Stomach (tissue), 4 donors: ENCODE results near the gene EPHA10.

ENCODE experiments used
- EP300 ChIP-seq: sonication (generic); formaldehyde crosslinking; IDR thresholded peaks from one replicate; pipeline ENCODE4 v1.6.1; 2017; ENCODE audit warnings: antibody characterized with exemption
- POLR2A ChIP-seq, 4 donors: fragments of 450-650 bp; IDR thresholded peaks; one replicate each; pipeline ENCODE4 v1.6.1; 2016; ENCODE audit warnings: antibody characterized with exemption in 4 of 4, control low read depth in 2 of 4, mild to moderate bottlenecking in 1 of 4, moderate library complexity in 1 of 4
- TF ChIP-seq, protein P1 (sequence below), 7 experiments: fragments of 450-650 bp in 4 of 7; fragments of 200-600 bp in 3 of 7; sonication (generic) in 3 of 7; IDR thresholded peaks; one replicate each; pipeline ENCODE4 v1.5.1; 2016 to 2019; ENCODE audit warnings: antibody characterized with exemption in 7 of 7, control low read depth in 2 of 7, mild to moderate bottlenecking in 1 of 7

DNA sequence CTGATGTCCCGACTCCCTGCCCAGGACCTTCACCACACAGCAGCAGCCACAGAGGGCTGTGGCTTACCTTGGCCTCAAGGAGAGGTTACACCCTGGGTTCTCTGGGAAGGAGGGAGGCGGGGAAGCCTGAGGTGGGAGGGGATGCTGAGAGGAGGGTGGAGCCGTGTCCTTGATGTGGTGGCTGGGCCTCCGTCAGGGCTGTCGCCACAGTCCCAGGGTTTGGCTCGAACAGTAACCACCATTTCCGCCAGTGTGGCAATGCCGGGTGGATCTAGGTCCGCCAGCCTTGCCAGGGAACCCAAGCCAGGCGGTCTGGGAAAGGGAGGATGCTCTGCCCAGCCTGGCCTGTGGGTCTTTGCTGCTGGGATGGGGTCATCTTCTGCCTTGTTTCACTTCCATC lies 91.0 kb downstream of the EPHA10 start:
- TF ChIP-seq, protein P1, sequence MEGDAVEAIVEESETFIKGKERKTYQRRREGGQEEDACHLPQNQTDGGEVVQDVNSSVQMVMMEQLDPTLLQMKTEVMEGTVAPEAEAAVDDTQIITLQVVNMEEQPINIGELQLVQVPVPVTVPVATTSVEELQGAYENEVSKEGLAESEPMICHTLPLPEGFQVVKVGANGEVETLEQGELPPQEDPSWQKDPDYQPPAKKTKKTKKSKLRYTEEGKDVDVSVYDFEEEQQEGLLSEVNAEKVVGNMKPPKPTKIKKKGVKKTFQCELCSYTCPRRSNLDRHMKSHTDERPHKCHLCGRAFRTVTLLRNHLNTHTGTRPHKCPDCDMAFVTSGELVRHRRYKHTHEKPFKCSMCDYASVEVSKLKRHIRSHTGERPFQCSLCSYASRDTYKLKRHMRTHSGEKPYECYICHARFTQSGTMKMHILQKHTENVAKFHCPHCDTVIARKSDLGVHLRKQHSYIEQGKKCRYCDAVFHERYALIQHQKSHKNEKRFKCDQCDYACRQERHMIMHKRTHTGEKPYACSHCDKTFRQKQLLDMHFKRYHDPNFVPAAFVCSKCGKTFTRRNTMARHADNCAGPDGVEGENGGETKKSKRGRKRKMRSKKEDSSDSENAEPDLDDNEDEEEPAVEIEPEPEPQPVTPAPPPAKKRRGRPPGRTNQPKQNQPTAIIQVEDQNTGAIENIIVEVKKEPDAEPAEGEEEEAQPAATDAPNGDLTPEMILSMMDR (IDR thresholded peaks at IDR 0.05), result no peak
- TF ChIP-seq EP300 (no peak), POLR2A (IDR thresholded peaks at IDR 0.05) (no peak)
